GM21360 (cell line): ENCODE results near the gene PPA1.
A peak's percentile ranks its signal among the peaks of the same experiment; 100 is the strongest.
"Not testable (repeated sequence)": the region's sequence is repeated elsewhere in the genome, so short reads cannot be mapped to it uniquely, and the experiment has no call there.

ENCODE experiments used
- ATAC-seq: cut with Tn5 transposase; IDR thresholded peaks from one replicate; pipeline ENCODE4 v1.9.1; 2021; ENCODE audit warnings: mild to moderate bottlenecking, moderate library complexity; ENCODE audit not compliant: unreplicated experiment

Gene PPA1

GRCh38 chr10:70233109-70233938, at the start of gene PPA1:
TSS of gene PPA1 (minus strand) at chr10:70233429. CDS start at chr10:70233327, 102 bp downstream.
- peak; percentile 84 for ATAC-seq

GRCh38 chr10:70281609-70282008, 48.4 kb upstream of the PPA1 start:
- no peak for ATAC-seq

- ATAC-seq: no peak
These were observed 46.9 kb upstream of the PPA1 start for GRCh38 chr10:70280099-70280498.

DNA sequence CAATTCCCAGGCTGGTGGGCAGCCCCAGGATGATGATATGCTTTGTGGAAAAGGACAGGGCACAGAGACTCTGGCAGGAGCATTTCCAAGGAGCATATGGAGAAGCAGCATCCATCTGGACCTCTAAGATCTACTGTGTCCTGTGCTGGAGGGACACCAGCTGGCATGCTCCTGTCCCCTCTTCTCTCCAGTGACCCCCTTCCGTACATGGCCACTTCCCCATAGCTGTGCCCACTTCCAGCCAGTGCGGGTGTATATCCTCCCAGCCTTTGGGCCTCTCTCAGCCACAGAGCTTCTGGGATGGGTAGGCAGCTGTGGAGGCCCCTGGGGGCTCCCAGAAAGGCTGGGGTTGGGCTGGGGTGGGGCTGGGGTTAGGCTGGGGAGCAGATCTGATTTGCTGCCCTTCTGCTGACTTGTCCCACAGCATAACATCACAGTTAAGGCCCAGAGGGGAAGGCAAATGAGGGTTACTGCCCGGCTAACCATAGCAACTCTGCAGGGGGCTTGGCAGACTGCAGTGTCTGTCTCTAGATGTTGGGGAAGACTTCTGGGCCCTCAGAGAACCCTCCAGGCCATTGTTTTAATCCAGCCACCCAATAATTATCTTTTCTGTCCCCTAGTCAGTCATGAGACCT, 44.3 kb upstream of the PPA1 start:
- no peak for ATAC-seq

GRCh38 chr10:70274643-70275042, 41.4 kb upstream of the PPA1 start:
- no peak for ATAC-seq

DNA sequence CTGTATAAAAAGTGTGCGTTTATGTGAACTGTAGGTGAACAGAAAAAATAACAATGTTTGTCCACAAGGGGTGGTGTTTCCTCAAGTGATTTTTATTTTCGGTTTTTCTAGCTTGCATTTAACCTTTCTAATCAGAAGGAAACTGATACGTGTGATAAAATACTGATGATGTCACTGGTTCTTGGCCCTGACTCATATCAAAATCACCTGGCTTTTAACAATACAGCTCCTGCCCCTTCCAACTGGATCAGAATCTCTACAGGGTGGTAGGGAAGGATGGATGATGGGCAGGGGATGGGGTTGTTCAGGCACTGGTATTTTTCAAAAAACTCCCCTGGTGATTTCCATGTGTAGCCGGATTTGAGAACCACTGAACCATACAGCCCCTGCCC, 39.7 kb upstream of the PPA1 start:
- peak; percentile 50 for ATAC-seq

- ATAC-seq: no peak
These were observed 39.0 kb upstream of the PPA1 start for GRCh38 chr10:70271996-70272924.

- no peak for ATAC-seq
These were observed 37.7 kb upstream of the PPA1 start for GRCh38 chr10:70270952-70271351.

- ATAC-seq: no peak
These were observed 36.5 kb upstream of the PPA1 start for GRCh38 chr10:70269741-70270140.

GRCh38 chr10:70268376-70268775, 35.1 kb upstream of the PPA1 start:
- ATAC-seq: no peak

DNA sequence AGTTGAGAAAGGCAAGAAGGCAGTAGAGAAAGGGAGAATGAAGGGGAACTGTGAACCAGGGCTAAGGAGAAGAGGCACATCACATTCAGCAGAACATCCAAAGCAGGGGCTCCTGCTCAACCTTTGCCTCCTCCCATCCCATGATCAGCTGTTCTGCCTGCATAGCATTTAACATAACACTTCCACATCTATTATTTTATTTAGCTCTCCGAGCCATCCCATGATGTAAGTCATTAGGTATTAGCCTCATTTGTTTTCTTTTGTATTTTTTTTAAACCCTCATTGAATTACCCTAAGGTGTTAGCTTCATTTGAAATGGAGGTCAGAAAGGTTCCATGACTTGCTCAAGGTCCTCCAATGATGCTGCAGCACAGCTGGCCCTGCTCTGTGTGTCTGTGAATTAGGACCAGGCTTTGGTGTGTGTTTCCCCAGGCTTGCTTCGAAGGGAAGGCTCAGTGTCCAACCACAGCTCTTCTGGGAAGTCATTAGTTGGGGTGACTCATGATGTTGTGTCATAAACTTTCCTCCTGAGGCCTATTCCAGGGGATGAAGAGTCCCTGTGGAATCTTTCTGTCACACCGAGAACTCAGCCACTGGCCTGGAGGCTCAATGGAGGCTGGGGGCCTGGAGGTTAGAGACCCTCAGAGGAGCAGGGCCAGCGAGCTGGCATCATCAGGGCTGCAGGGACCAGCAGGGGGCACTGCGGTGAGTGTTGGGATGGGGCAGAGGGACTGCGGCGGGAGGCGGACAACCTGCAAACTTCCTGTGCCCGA, 34.1 kb upstream of the PPA1 start:
- ATAC-seq: no peak

DNA sequence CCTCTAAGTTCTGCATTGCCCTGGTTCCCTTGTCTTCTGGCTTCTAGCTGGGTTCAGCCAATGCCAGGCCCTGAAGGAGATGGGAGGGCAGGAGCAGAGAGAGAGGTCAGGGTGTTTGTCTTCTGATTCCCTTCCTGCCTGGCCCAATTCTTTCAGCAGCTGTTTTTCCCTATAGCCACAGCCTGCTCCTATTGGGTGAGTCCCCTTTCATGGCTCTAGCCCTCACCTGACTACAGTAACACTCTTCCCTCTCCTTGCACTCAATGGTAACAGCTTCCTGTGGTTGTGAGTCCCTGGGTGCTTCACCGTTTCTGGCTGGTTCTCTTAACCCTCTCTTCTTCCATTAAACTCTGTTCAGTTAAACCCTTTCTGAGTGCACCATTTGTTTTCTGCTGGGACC, 33.5 kb upstream of the PPA1 start:
- no peak for ATAC-seq

GRCh38 chr10:70266056-70266455, 32.8 kb upstream of the PPA1 start:
- no peak for ATAC-seq

GRCh38 chr10:70265032-70265689, 31.9 kb upstream of the PPA1 start:
- no peak for ATAC-seq

DNA sequence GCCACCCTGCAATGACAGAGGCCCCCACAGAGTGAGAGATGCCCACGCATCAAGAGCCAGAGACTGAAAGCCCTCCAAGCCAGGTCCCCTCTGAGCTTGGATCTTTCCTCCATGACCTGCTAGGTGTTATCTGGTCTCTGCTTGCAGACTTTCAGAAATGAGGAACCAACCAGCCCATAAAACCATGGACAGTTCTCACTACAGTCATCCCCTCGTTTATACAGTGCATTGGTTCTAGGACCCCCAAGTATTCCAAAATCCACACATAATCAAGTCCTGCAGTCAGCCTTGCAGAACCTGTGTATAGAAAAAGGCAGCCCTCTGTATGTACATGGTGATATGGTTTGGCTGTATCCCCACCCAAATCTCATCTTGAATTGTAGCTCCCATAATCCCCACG, 27.5 kb upstream of the PPA1 start:
- no peak for ATAC-seq

- no peak for ATAC-seq
These were observed 27.0 kb upstream of the PPA1 start for GRCh38 chr10:70260259-70260658.

DNA sequence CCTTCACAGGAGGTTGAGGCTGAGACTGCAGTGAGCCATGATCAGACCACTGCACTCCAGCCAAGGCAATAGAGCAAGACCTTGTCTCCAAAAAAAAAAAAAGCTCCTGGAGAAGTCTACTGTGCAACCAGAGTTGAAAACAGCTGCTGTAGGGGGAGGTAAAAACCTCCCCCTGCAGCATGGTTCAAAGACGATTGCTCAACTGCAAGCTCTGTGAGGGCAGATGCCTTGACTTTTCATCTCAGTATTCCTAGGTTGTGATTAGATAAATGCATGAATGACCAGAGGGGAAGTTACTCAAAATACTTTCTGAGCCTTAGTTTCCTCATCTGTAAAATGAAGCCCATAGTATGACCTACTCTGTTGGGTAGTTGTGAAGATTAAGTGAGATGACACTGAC, 25.0 kb upstream of the PPA1 start:
- ATAC-seq: no peak

DNA sequence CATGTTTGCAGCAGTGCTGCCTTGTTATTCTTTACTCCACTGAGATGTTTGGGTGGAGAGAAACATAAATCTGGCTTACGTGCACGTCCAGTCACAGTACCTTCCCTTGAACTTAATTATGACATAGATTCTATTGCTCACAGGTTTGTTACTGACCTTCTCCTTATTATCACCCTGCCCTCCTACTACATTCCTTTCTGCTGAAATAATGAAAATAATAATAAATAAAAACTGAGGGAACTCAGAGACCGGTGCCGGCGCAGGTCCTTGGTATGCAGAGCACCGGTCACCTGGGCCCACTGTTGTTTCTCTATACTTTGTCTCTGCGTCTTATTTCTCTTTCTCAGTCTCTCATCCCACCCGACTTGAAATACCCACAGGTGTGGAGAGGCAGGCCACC, 24.6 kb upstream of the PPA1 start:
- ATAC-seq: not testable (repeated sequence)

DNA sequence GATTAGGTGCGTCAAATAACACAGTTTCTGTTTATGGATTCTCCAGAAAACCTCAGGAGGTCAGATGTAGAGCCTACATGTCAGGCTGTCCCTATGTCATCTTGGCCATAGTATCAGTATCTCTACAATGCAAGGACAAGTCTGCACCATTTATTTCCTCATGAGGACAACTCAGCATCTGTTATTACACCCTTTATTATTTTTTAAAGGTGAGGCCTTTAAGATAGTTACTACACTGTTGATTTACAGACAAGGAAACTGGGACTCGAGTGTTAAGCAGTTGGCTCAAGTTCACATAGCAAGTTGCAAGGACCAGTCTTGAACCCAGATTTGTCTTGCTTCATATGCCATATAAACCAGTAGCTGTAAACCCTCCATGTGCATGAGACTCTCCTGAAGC, 23.2 kb upstream of the PPA1 start:
- ATAC-seq: no peak
